Thoracic aorta (tissue), 2 donors: ENCODE measurements around the gene CNTNAP2. TPM values are rescaled to one million over a fixed set of nuclear protein-coding genes. Genes with fewer than 3 reads are reported as not detected.
"Not testable (repeated sequence)": the region's sequence is repeated elsewhere in the genome, so short reads cannot be mapped to it uniquely, and the experiment has no call there.

ENCODE experiments used
- ATAC-seq: fragments of 150-250 bp; one replicate; pipeline ENCODE4 v1.8.0; 2017; ENCODE audit warnings: low read depth; ENCODE audit not compliant: insufficient number of reproducible peaks, low FRiP score
- DNase-seq: peaks from one replicate; pipeline ENCODE4 v3.0.0-alpha.2; 2020; ENCODE audit warnings: low spot score
- H3K27ac ChIP-seq, 2 donors: fragments of 200-600 bp; sonication (generic); 1 replicate in 1 of 2; 2 replicates in 1 of 2; pipeline ENCODE4 v1.5.1; 2016; ENCODE audit warnings: mild to moderate bottlenecking in 2 of 2, moderate library complexity in 2 of 2
- H3K27me3 ChIP-seq: fragments of 200-600 bp; sonication (generic); replicated peaks from 2 replicates; pipeline ENCODE4 v1.6.0; 2016; ENCODE audit warnings: mild to moderate bottlenecking; ENCODE audit not compliant: insufficient read depth
- H3K36me3 ChIP-seq: fragments of 200-600 bp; sonication (generic); one replicate; pipeline ENCODE4 v1.5.1; 2016
- H3K4me1 ChIP-seq, 2 donors: fragments of 200-600 bp; sonication (generic); 1 replicate in 1 of 2; 2 replicates in 1 of 2; pipeline versions ENCODE4 v1.5.1 to v1.6.0; 2016; ENCODE audit warnings: low read depth in 2 of 2, mild to moderate bottlenecking in 1 of 2; ENCODE audit not compliant: control insufficient read depth in 1 of 2
- H3K4me3 ChIP-seq: fragments of 200-600 bp; sonication (generic); 2 replicates; pipeline ENCODE4 v1.5.1; 2016; ENCODE audit warnings: mild to moderate bottlenecking
- H3K9me3 ChIP-seq: fragments of 200-600 bp; sonication (generic); 2 replicates; pipeline ENCODE4 v1.5.1; 2016
- CTCF ChIP-seq: fragments of 200-600 bp; sonication (generic); IDR thresholded peaks from one replicate; pipeline ENCODE4 v1.5.1; 2019; ENCODE audit warnings: antibody characterized with exemption
- total RNA-seq, 2 donors: library from RNA; depleted of rRNA; stranded (reverse); fragments of >200 nt; gene quantifications; one replicate each; pipeline versions ENCODE4 v1.1.0 to v1.2.3, GENCODE V29; 2016

The CNTNAP2 gene
- total RNA-seq, 2 donors from 2014 or later: not detected

GRCh38 chr7:146902266-146902665 lies 785.7 kb downstream of the CNTNAP2 start:
- H3K4me3 ChIP-seq: no peak overlapping the region
- no peaks in the 10 kb centered on the region for H3K9me3 ChIP-seq
- no peaks in the 10 kb centered on the region for H3K4me1 ChIP-seq
- no peak for DNase-seq
- no peaks in the 10 kb centered on the region for H3K27me3 ChIP-seq
- no peak overlapping the region for H3K27ac ChIP-seq
- no peak for ATAC-seq
- TF ChIP-seq CTCF: no peak
- no peaks in the 10 kb centered on the region for H3K36me3 ChIP-seq

- Histone ChIP-seq H3K4me1 (no peaks in the 10 kb centered on the region), H3K4me3 (no peak overlapping the region), H3K36me3 (no peaks in the 10 kb centered on the region), H3K27ac (no peak overlapping the region), H3K27me3 (no peaks in the 10 kb centered on the region), H3K9me3 (no peaks in the 10 kb centered on the region)
- ATAC-seq (no peak), DNase-seq (no peak)
- TF ChIP-seq CTCF: no peak
These were observed 786.1 kb downstream of the CNTNAP2 start for GRCh38 chr7:146902728-146903127.

- H3K4me3 ChIP-seq, H3K4me1 ChIP-seq, H3K27ac ChIP-seq, H3K27me3 ChIP-seq, H3K36me3 ChIP-seq, DNase-seq, H3K9me3 ChIP-seq, ATAC-seq: not testable (repeated sequence)
These were observed 789.1 kb downstream of the CNTNAP2 start for GRCh38 chr7:146905746-146906145.

GRCh38 chr7:146922782-146923181 lies 806.2 kb downstream of the CNTNAP2 start:
- Histone ChIP-seq H3K36me3 (no peaks in the 10 kb centered on the region), H3K4me3 (no peak overlapping the region), H3K27ac (no peak overlapping the region), H3K4me1 (no peaks in the 10 kb centered on the region), H3K27me3 (no peaks in the 10 kb centered on the region), H3K9me3 (no peaks in the 10 kb centered on the region)
- no peak for ATAC-seq
- no peak for TF ChIP-seq CTCF
- DNase-seq: no peak

- no peaks in the 10 kb centered on the region for H3K9me3 ChIP-seq
- H3K36me3 ChIP-seq: no peaks in the 10 kb centered on the region
- DNase-seq: no peak
- H3K27ac ChIP-seq: no peak overlapping the region
- no peak overlapping the region for H3K4me3 ChIP-seq
- H3K27me3 ChIP-seq: no peaks in the 10 kb centered on the region
- no peak for TF ChIP-seq CTCF
- ATAC-seq: no peak
- no peaks in the 10 kb centered on the region for H3K4me1 ChIP-seq
These were observed 810.2 kb downstream of the CNTNAP2 start for GRCh38 chr7:146926841-146927240.

- no peak for DNase-seq
These were observed 821.2 kb downstream of the CNTNAP2 start for GRCh38 chr7:146937836-146938235.

More at GRCh38 chr7:146937836-146938235, 821.2 kb downstream of the CNTNAP2 start:
- H3K4me3 ChIP-seq: no peak overlapping the region
- no peaks in the 10 kb centered on the region for H3K36me3 ChIP-seq
- TF ChIP-seq CTCF: no peak
- no peak overlapping the region for H3K27ac ChIP-seq
- no peaks in the 10 kb centered on the region for H3K4me1 ChIP-seq
- ATAC-seq: no peak
- H3K27me3 ChIP-seq: no peaks in the 10 kb centered on the region
- H3K9me3 ChIP-seq: no peaks in the 10 kb centered on the region
